ENCODE data around the gene SRSF4. TPM values are rescaled to one million over a fixed set of nuclear protein-coding genes. Genes with fewer than 3 reads are reported as not detected.
A peak's percentile ranks its signal among the peaks of the same experiment; 100 is the strongest.
"Not testable (repeated sequence)": the region's sequence is repeated elsewhere in the genome, so short reads cannot be mapped to it uniquely, and the experiment has no call there.

The SRSF4 gene
- polyA plus RNA-seq, 1 donor = 149 TPM

DNA sequence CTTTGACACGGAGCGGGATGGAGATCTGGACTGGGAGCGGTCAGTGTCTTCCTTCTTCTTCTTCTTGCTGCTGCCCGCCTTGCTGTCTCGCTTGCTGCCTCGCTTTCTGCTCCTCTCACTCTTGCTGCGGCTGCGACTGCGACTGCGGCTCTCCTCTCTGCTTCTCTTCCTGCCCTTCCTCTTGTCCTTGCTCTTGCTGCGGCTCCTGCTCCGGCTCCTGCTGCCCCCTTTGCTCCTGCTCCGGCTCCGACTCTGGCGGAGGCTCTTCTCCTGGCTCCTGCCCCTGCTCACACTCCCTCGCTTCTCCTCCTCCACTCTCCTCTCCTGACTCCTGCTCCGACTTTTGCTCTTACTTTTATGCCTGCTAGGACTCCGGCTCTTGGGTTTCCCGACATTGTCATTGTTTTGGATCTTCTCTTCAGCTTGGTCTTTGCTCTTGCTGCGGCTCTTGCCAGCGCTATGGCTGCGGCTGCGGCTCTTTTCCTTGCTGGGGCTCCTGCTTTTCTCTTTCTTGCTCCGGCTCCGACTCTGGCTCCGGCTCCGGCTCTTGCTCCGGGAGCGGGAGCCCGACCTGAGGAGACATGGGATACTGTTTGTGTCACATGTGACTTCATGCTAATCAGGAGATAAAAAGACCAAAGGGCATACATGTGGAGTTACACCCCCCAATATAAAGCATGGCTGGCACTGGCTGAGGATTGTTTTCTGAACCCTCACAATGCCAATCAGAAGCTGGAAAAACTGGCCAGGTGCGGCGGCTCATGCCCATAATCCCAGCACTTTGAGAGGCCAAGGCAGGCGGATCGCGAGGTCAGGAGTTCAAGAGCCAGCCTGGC is 32.8 kb downstream of the SRSF4 start:
- peaks cover 23% of the 10 kb centered on the region for H3K9me3 ChIP-seq (ENCODE audit: control insufficient read depth, low read depth, low read length)
- no peak overlapping the region for H3K4me3 ChIP-seq (ENCODE audit: low read length)
- peaks cover 74% of the 10 kb centered on the region for H3K36me3 ChIP-seq (ENCODE audit: control insufficient read depth, insufficient read depth, low read length)
- DNase-seq = peak in 1 of 2 donors; percentile 75
- peaks cover 18% of the 10 kb centered on the region for H3K4me1 ChIP-seq (ENCODE audit: control insufficient read depth, insufficient read depth, low read length)
- H3K27me3 ChIP-seq (ENCODE audit: control insufficient read depth, insufficient read depth, low read length) = no peaks in the 10 kb centered on the region
- 82% methylated on average over 10 of the region's 35 CpGs for WGBS (ENCODE audit: insufficient coverage, low lambda C conversion rate)
- peak overlapping the region; percentile 54 for H3K27ac ChIP-seq (ENCODE audit: low read length)

DNA sequence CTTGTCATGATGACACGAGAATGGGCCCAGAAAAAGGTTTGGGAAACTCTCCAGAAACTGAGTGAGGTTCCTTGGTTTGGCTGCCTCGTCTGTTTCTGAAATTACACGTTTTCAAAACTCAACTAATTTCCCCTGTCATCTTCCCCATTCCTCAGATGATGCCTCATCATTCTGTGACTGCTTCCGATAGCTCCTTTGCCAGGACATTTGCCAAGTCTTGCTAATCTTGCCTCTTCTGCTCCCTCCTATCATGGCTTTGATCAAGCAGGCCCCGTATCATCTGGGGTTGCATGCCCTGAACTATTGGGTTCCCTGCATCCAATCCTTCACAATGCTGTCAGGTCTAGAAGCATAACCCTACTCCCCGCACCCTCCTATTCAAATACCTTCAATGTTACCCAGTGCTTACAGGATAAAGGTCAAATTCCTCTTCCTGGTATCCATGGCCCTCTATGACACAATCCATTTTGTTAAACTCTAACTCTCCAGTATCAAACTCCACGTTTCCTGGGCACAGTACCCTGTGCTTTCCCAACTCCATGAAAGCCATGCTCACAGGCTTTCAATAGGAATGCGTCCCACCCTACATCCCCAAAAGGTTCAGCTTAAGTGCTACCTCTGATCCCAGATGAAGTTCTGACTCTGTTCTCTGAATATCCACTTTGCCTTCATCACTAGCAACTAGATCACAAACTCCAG is 35.8 kb downstream of the SRSF4 start:
- peak; percentile 82 to 94 for DNase-seq
- Histone ChIP-seq H3K27ac (ENCODE audit: low read length) (peak overlapping the region; percentile 94), H3K4me3 (ENCODE audit: low read length) (no peak overlapping the region), H3K27me3 (ENCODE audit: control insufficient read depth, insufficient read depth, low read length) (no peaks in the 10 kb centered on the region), H3K36me3 (ENCODE audit: control insufficient read depth, insufficient read depth, low read length) (peaks cover 48% of the 10 kb centered on the region), H3K4me1 (ENCODE audit: control insufficient read depth, insufficient read depth, low read length) (peaks cover 18% of the 10 kb centered on the region), H3K9me3 (ENCODE audit: control insufficient read depth, low read depth, low read length) (peaks cover 26% of the 10 kb centered on the region)
- WGBS (ENCODE audit: insufficient coverage, low lambda C conversion rate) = 23% methylated on average over 3 of the region's 8 CpGs

DNA sequence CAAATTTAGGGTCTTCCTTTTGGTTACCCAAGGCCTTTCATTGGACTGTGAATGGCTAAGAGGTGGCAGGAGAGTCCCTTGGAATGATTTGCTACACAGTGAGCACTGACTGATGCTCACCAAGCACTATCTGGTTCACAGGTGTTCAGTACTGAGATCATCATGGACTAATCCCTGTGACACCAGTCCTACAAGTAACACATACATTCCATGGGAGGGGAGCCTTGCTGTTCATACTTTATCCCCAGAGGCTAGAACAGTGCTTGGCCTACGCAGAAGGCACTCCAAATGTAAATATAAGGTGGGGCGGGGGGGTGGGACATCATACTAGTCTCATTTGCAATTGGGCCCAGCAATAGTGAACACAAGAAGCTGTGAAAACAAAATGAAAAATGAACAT is 37.5 kb downstream of the SRSF4 start:
- Histone ChIP-seq H3K36me3 (ENCODE audit: control insufficient read depth, insufficient read depth, low read length) (peaks cover 33% of the 10 kb centered on the region), H3K4me3 (ENCODE audit: low read length) (no peak overlapping the region), H3K27me3 (ENCODE audit: control insufficient read depth, insufficient read depth, low read length) (no peaks in the 10 kb centered on the region), H3K27ac (ENCODE audit: low read length) (no peak overlapping the region), H3K9me3 (ENCODE audit: control insufficient read depth, low read depth, low read length) (peaks cover 22% of the 10 kb centered on the region), H3K4me1 (ENCODE audit: control insufficient read depth, insufficient read depth, low read length) (peaks cover 18% of the 10 kb centered on the region)
- no CpG with 5 or more reads among the region's 2 CpGs for WGBS (ENCODE audit: insufficient coverage, low lambda C conversion rate)
- DNase-seq = no peak

DNA sequence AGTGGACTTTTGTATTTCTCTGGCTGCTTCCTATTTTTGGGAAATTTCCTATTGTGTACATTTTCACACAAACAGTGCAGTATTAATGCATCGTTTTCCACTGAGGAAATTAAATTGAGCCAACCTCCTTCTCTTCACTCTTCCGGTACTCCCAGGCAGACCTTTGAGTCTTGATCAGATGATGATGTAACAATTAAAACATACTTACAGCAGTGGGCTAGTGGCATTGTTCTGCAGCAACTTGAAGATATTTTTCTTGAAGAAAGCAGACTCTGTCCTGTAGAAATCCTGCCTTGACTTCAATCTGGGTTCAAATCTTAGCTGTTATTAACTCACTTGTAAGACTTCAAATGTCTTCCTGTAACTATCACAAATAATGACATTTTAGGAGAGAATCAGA is 39.0 kb downstream of the SRSF4 start:
- Histone ChIP-seq H3K4me1 (ENCODE audit: control insufficient read depth, insufficient read depth, low read length) (peaks cover 15% of the 10 kb centered on the region), H3K36me3 (ENCODE audit: control insufficient read depth, insufficient read depth, low read length) (peaks cover 18% of the 10 kb centered on the region), H3K4me3 (ENCODE audit: low read length) (no peak overlapping the region), H3K9me3 (ENCODE audit: control insufficient read depth, low read depth, low read length) (peaks cover 12% of the 10 kb centered on the region), H3K27ac (ENCODE audit: low read length) (no peak overlapping the region), H3K27me3 (ENCODE audit: control insufficient read depth, insufficient read depth, low read length) (no peaks in the 10 kb centered on the region)
- 86% methylated on average over 1 of the region's 2 CpGs for WGBS (ENCODE audit: insufficient coverage, low lambda C conversion rate)
- no peak for DNase-seq

DNA sequence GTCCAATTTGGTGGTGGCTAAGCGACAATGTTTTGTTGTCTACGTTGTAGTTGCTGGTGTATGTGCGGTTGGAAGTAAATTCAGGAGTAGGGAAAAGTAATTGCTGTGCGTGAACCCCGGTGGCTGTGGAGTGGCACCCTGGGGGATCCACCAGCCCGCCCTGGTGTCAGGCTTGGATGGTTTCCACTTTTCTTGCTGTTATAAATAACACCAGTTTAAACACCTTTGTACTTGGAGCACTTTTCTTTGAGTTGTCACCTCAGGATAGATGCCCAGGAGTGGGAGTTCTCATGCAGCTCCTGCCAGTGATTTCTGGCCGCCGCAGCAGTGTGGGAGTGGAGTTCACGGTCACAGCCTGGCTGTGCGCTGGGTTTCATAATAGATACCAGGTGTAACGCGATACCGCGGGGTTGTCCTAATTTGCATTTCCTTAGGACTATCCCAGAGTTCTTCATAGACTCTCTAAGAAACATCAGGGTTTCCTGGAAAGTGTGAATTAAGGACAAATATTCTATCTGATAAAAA is 45.2 kb downstream of the SRSF4 start:
- 90% methylated on average over 2 of the region's 14 CpGs for WGBS (ENCODE audit: insufficient coverage, low lambda C conversion rate)
- H3K36me3 ChIP-seq (ENCODE audit: control insufficient read depth, insufficient read depth, low read length) = no peaks in the 10 kb centered on the region
- no peak overlapping the region for H3K4me3 ChIP-seq (ENCODE audit: low read length)
- peaks cover 15% of the 10 kb centered on the region for H3K27me3 ChIP-seq (ENCODE audit: control insufficient read depth, insufficient read depth, low read length)
- no peak for DNase-seq
- no peaks in the 10 kb centered on the region for H3K9me3 ChIP-seq (ENCODE audit: control insufficient read depth, low read depth, low read length)
- no peaks in the 10 kb centered on the region for H3K4me1 ChIP-seq (ENCODE audit: control insufficient read depth, insufficient read depth, low read length)
- no peak overlapping the region for H3K27ac ChIP-seq (ENCODE audit: low read length)

DNA sequence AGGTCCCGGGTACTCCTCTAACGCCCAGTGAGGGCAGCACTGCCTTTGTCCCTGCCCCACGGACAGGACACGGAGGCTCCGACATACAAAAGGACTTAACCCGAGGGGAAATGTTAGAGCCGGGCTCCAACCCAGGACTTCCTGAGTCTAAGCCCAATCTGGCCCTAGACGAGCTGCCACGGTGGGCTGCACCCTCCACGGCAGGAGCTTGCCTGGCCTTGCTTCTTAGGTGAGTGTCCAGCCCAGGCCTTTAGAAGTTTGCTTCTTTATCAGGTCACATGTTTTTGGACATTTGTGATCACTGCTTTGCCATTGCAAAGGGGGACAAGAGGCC is 47.0 kb downstream of the SRSF4 start:
- Histone ChIP-seq H3K27ac (ENCODE audit: low read length) (no peak overlapping the region), H3K27me3 (ENCODE audit: control insufficient read depth, insufficient read depth, low read length) (peaks cover 15% of the 10 kb centered on the region), H3K4me1 (ENCODE audit: control insufficient read depth, insufficient read depth, low read length) (no peaks in the 10 kb centered on the region), H3K9me3 (ENCODE audit: control insufficient read depth, low read depth, low read length) (no peaks in the 10 kb centered on the region), H3K4me3 (ENCODE audit: low read length) (no peak overlapping the region), H3K36me3 (ENCODE audit: control insufficient read depth, insufficient read depth, low read length) (no peaks in the 10 kb centered on the region)
- no peak for DNase-seq
- no CpG with 5 or more reads among the region's 10 CpGs for WGBS (ENCODE audit: insufficient coverage, low lambda C conversion rate)

DNA sequence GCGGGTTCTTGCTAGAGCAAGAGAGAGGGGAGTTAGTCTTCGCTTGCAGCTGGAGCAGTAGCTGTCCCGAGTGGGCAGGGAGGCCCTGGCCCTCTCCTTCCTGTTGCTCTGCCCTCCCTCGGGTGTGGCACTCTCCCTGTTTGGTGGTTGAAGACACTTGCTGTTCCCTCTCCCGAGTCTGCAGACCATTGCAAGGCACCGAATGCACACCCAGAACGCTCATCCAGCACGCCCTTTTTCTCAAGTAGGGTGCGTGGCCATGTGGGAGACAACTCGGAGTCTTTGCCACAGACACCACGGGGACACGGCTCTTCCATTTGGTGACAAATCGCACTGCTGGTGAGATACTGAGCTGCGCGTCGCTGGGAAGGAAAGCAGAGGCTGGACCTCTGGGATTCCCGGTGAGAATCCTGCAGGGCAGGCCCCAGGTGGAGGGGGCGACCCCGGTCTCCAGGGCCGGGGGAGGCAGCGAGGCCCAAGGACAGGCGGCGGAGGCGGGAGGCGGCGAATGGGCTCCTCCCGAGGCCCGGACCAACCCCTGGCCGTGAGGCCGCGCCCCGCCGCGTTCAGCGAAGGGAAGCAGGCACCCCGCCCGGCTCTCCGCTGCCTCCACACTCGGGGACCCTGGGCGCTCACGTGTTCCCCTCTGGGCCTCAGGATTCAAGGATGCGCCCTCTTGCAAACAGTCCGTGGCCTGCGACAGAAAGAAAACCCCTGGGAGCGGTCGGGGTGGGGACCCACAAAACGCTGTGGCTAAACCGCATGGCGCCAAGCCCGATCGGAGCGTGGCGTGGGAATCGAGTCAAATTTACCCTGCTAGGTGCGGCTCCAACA is 47.6 kb downstream of the SRSF4 start:
- Histone ChIP-seq H3K9me3 (ENCODE audit: control insufficient read depth, low read depth, low read length) (no peaks in the 10 kb centered on the region), H3K27me3 (ENCODE audit: control insufficient read depth, insufficient read depth, low read length) (peaks cover 15% of the 10 kb centered on the region), H3K4me3 (ENCODE audit: low read length) (no peak overlapping the region), H3K36me3 (ENCODE audit: control insufficient read depth, insufficient read depth, low read length) (no peaks in the 10 kb centered on the region), H3K4me1 (ENCODE audit: control insufficient read depth, insufficient read depth, low read length) (no peaks in the 10 kb centered on the region), H3K27ac (ENCODE audit: low read length) (no peak overlapping the region)
- DNase-seq = no peak
- no CpG with 5 or more reads among the region's 55 CpGs for WGBS (ENCODE audit: insufficient coverage, low lambda C conversion rate)

DNA sequence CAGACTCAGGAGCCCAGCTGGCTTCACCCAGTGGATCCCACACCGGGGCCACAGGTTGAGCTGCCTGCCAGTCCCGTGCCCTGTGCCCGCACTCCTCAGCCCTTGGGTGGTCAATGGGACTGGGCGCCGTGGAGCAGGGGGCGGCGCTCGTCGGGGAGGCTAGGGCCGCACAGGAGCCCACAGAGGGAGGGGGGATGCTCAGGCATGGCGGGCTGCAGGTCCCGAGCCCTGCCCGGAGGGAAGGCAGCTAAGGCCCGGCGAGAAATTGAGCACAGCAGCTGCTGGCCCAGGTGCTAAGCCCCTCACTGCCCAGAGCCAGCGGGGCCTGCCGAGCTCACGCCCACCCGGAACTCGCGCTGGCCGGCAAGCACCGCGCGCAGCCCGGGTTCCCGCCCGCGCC is 50.6 kb downstream of the SRSF4 start:
- not testable (repeated sequence) for DNase-seq; H3K36me3 ChIP-seq (ENCODE audit: control insufficient read depth, insufficient read depth, low read length); H3K4me3 ChIP-seq (ENCODE audit: low read length); H3K4me1 ChIP-seq (ENCODE audit: control insufficient read depth, insufficient read depth, low read length); H3K27ac ChIP-seq (ENCODE audit: low read length); H3K9me3 ChIP-seq (ENCODE audit: control insufficient read depth, low read depth, low read length)
- WGBS (ENCODE audit: insufficient coverage, low lambda C conversion rate) = no CpG with 5 or more reads among the region's 29 CpGs
- peaks cover 15% of the 10 kb centered on the region for H3K27me3 ChIP-seq (ENCODE audit: control insufficient read depth, insufficient read depth, low read length)

DNA sequence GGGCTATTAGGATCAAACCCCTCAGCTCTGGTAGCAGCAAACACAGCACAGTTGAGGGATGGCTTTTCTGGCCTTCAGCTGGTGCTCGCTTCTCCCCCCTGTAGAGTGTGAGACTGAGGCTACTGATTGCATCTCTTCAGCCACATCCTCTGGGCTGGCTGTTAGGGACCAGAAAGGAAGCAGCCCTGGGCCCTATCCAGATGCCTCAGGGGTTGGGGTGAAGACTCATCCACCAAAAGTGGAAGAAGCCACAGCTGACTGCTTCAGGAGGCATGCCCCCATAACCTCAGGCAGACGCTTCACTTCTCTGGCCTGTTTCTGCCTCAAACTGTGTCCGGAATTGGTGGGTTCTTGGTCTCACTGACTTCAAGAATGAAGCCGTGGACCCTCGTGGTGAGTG is 51.8 kb downstream of the SRSF4 start:
- Histone ChIP-seq H3K9me3 (ENCODE audit: control insufficient read depth, low read depth, low read length) (no peaks in the 10 kb centered on the region), H3K27me3 (ENCODE audit: control insufficient read depth, insufficient read depth, low read length) (peaks cover 21% of the 10 kb centered on the region), H3K36me3 (ENCODE audit: control insufficient read depth, insufficient read depth, low read length) (no peaks in the 10 kb centered on the region), H3K4me3 (ENCODE audit: low read length) (no peak overlapping the region), H3K27ac (ENCODE audit: low read length) (no peak overlapping the region), H3K4me1 (ENCODE audit: control insufficient read depth, insufficient read depth, low read length) (peaks cover 3% of the 10 kb centered on the region)
- no CpG with 5 or more reads among the region's 5 CpGs for WGBS (ENCODE audit: insufficient coverage, low lambda C conversion rate)
- DNase-seq = no peak

DNA sequence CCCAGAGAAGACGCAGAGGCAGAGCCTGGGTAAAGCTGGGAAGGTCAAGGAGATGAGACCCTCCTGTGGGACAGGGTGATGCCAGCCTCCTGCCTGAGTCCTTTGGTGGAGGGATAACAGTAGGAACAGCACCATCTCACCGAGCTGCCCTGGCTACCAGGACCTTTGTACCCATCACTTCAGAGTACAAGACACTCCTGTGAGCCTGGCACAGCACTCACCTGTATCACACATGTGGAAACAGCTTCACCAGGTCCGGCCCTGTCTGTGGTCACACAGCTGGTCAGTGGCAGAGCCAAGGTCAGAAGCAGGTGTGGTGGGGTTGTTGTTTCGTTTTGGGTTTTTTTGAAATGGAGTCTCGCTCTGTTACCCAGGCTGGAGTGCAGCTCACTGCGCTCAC is 53.0 kb downstream of the SRSF4 start:
- no peaks in the 10 kb centered on the region for H3K36me3 ChIP-seq (ENCODE audit: control insufficient read depth, insufficient read depth, low read length)
- no peak for DNase-seq
- H3K4me3 ChIP-seq (ENCODE audit: low read length) = no peak overlapping the region
- peaks cover 8% of the 10 kb centered on the region for H3K4me1 ChIP-seq (ENCODE audit: control insufficient read depth, insufficient read depth, low read length)
- no peak overlapping the region for H3K27ac ChIP-seq (ENCODE audit: low read length)
- H3K27me3 ChIP-seq (ENCODE audit: control insufficient read depth, insufficient read depth, low read length) = peaks cover 21% of the 10 kb centered on the region
- 80% methylated on average over 1 of the region's 6 CpGs for WGBS (ENCODE audit: insufficient coverage, low lambda C conversion rate)
- peaks cover 5% of the 10 kb centered on the region for H3K9me3 ChIP-seq (ENCODE audit: control insufficient read depth, low read depth, low read length)
